SW480 (cell line): Measurements from ENCODE around the gene MUC13.

ENCODE experiments used
- DNase-seq: peaks from one replicate; pipeline ENCODE4 v3.0.0-alpha.2; 2016; ENCODE audit warnings: low spot score

MUC13 gene

DNA sequence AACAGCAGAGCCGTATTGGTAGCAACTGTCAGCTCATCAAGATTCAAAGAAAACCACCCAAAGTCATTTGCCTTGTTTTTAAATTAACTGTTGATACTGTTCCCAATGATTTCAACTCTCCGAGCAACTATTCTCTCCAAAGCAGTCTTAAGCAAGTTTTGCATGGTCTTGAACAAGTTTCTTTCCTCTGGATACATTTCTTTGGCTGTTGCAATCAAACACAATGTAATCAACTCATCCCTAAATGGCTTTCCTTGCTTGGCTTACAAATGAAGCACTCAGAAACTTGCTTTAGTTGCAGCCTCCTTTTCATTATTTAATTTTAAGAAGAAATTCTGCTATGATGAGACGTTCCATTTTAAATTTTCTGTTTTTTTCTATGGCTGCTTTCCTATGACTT, 15.5 kb upstream of the MUC13 start:
- no peak for DNase-seq

GRCh38 chr3:124942613-124943012, 8.1 kb upstream of the MUC13 start:
- DNase-seq = no peak

- no peak for DNase-seq
Observed at GRCh38 chr3:124941771-124942170, 7.2 kb upstream of the MUC13 start.

DNA sequence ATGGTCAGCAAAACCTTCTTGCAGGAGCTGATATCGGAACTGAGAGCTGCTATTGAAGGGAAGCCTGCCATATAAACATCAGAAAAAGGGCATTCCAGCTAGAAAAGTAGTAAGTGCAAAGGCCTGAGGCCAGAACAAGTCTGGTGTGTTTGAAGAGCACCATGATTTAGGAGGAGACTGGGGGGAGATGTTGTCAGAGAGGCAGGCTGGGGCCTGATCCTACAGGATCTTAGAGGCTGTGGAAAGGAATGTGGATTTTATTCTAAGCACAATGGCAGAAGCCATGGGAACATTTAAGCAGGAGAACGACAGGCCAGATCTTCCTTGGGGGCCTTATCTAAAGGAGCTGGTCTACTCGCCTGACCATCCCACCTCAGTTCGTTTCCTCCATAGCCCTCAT, 5.1 kb upstream of the MUC13 start:
- no peak for DNase-seq

DNA sequence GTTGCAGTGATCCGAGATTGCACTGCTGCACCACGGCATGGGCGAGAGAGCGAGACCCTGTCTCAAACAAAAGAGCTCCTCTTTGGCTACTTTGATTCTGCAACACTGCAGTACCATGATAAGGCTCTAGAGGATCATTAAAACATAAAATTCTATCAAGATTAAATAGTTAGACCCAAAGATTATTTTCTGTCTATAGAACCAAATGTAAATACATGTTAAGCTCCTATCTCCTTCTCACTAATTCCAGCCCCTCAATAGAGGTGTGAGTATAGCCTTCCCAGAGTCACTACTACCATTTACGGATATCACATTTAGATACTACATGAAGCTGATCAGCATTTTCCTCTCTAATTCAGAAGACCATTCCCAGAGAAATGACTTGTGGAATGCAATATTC, 4.3 kb upstream of the MUC13 start:
- no peak for DNase-seq

GRCh38 chr3:124937049-124937448, 2.5 kb upstream of the MUC13 start:
- no peak for DNase-seq

GRCh38 chr3:124935794-124936542, 1.4 kb upstream of the MUC13 start:
- DNase-seq = no peak

- DNase-seq = no peak
Observed at GRCh38 chr3:124935264-124935663, 713 bp upstream of the MUC13 start.

- DNase-seq = peak; percentile 61
Observed at GRCh38 chr3:124928333-124929202, 6.0 kb downstream of the MUC13 start.

DNA sequence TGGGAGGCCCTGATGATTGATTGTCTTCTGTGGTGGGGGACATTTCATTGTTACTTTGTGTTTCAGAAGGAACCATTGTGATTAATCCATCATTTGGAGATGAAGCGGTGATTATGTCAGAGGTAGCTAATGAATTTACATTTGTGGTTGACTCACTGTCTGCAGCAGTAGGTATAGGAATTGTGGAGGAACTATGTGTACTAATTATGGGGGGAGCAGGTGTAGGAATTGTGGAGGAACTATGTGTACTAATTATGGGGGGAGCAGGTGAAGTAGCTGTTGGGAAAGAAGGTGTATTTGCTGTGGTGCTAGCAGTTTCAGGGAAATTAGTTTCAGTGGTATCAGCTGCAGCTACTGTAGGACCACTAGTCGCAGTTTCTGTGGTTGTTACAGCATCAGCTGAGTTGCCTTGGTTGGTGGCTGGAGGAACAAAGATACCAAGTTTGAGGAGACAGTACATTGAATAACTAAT, 6.9 kb downstream of the MUC13 start:
- no peak for DNase-seq

DNA sequence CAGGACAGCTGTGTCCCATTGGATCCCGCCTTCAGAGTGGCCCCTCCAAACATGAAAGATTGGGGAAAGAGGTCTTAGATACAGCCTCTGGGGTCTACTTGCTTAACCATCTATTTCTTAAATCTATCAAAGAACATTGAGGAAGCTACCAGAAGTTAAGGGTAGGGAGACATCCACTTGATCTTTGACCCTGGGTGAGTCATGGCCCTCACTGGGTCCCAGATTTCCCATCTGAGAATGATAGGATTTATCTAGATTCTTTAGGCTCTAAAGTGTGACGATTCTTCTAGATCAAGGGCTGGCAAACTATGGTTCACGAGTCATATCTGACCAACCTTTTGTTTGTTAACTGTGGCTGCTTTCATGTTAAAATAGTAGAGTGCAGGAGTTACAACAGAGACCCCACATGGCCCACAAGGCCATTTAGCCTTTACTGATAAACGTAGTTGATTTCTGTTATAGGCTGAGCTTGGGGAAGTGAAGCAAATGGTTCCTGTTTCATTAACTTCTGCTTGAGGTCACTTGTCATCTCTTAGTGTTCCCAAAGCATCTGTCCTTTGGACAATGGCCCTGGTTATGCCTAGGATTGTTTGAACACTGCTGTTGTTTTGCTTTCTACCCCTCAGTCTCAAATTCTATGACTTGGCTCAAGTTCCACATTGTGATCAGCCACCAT, 8.0 kb downstream of the MUC13 start:
- DNase-seq = no peak

GRCh38 chr3:124924741-124925140, 9.8 kb downstream of the MUC13 start:
- no peak for DNase-seq

DNA sequence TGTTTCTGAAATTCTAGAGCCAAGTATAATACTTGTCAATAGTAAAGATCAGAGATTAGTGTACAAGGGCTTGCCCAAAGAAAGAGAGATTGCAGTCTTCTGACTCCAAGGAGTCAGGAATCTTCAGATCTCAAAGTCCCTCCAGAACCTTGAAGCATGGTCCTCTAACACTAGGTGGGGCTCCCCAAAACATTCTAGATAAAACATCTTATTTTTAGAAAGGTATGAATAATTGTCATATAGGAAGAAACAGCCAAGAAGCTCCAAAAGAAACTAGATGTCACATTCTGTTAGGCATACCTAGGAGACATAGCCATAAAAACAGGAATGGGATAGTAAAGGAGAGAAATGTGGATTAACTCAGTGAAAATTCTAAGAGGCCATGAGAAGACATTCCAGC, 10.7 kb downstream of the MUC13 start:
- DNase-seq = no peak

DNA sequence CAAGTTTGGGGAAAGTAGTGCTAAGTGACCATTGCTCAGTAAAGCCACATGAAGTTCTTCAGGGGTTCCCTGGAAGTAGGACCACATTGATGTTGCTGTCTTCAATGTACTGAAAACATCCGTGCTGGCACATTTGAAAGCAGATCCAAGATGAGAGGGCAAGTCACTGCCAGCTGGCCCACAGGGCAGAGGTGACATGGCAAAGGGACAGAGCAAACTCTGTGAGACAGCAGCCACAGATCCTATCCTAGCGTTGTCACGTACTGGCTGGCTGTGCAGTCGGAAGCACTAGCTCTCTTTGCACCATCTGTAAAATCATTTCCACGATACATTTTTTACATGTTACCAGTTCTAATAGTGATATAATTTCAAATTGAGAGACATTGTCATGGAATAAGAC, 13.8 kb downstream of the MUC13 start:
- no peak for DNase-seq

- DNase-seq = no peak
Observed at GRCh38 chr3:124919756-124920155, 14.8 kb downstream of the MUC13 start.

DNA sequence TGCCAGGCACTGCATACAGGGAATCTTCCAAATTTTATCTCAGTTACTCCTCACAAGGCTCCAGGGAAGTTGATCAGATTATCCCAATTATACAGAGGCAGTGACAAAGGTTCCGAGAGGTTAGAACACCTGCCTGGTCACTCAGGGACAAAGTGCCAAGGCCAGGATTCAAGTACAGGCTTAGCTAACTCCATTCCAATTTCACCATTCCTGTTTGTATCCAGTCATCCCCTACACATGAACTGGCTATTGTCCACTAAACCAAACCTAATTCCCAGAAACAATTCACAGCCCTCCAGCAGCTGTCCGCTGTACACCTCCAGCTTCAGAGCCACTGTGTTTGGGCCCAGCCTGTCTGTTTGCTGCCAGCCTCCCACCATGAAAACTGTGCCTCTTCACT, 16.0 kb downstream of the MUC13 start:
- no peak for DNase-seq

DNA sequence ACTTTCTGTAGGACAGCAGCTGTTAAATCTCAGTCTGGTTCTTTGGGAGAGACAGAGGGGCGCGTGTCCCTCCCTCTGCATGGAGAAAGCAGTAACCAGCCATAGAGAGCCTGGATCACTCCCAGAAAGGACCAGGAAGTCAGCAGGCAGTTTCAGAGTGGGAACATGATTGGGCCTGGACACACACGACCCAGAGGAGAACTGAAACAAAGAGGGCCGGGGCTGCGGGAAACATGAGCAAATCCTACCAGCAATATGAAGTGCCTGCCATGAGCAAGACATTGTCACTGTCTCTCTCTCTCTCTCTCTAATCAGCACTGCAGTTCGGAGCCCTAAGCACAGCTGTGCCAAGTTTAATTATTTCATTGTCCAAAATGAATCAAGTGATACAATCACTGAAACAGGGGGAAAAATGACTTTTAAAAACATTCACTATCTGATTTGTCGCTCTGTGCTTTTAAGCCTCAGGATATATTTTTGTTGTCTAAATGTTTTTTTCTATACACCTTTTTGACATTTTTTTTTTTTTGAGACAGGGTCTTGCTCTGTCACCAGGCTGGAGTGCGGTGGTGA, 17.6 kb downstream of the MUC13 start:
- DNase-seq = no peak

- DNase-seq = no peak
Observed at GRCh38 chr3:124915254-124915653, 19.3 kb downstream of the MUC13 start.

- DNase-seq = no peak
Observed at GRCh38 chr3:124907957-124908356, 26.6 kb downstream of the MUC13 start.

- no peak for DNase-seq
Observed at GRCh38 chr3:124904835-124905492, 29.6 kb downstream of the MUC13 start.

DNA sequence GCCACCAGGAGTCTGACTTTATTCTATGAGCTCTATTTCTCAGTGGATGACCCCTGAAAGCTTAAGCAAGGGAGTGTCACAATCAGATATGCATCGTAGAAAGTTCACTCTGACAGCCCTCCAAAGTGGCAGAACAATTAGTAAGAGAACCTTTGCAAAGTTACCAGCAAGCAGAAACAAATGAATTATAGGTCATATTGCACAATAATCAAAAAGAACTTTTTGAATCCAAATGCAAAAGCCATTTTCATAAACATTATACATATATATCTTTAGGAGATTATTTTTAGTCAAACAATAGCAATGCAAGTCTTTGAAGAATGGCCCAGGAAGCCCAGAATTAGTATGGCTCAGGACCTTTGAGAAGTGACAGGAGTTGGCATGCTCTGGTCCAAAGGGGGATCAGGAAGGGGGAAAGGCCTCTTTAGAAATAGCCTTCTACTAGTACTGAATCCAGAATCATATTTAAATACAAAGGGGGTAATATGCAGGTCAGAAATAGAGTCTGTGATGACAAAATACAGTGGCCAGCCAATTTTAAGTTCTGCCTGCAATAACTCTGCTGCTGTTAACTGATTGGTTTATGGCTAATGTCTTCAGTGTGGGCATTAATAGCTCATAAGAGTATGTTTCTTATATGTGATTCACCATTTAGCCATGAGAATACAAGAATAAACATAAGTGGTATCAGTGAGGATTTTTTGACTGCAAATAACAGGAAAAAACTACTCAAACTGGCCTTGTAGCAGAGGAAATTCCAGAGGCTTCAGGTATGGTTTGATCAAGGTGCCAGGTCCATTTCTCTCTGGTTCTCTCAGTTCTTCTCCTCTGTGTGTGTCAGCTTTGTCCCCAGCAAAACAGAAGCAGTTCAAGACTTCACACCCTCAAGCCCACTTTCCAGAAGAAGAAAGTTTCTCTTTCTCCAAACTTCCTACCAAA, 30.4 kb downstream of the MUC13 start:
- no peak for DNase-seq
